ENCODE data around the gene KLHL28.

DNA sequence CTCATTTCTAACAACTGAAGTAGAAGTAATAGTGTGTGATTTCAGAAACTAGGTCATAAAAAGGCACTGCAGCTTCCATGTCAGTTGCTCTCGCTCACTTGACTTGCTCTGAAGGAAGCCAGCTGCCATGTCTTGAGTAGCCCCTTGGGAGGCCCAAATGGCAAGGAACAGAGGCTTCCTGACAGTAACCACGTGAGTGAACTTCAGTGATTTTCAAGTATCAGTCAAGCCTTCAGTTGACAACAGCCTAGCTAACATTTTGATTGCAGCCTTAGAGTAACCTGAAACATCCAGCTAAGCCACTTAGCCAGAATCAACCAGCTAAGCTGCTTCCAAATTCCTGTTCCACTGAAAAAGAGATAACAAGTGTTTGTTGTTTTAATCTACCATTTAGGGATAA, 26.9 kb upstream of the KLHL28 start:
- TF ChIP-seq POLR2A (IDR thresholded peaks at IDR 0.05) = no peak
- no peak for TF ChIP-seq CTCF (IDR thresholded peaks at IDR 0.05)
